A673 (cell line): Measurements from ENCODE around the gene DDX39B. TPM values are rescaled to one million over a fixed set of nuclear protein-coding genes. Genes with fewer than 3 reads are reported as not detected.
A peak's percentile ranks its signal among the peaks of the same experiment; 100 is the strongest.
"Not testable (repeated sequence)": the region's sequence is repeated elsewhere in the genome, so short reads cannot be mapped to it uniquely, and the experiment has no call there.

Experiments
- BruUV-seq: library from RNA; stranded (reverse); fragments of 400-500 nt; replicated peaks from 2 replicates; lab custom pipeline; 2021; lab: Mats Ljungman, UMichigan
- CTCF ChIA-PET: fragments of 300-600 bp; sonication (Branson Sonifier 250); formaldehyde crosslinking; loops from one replicate; lab custom pipeline; 2022; ENCODE audit warnings: antibody characterized with exemption; lab: Charles Lee
- POLR2A ChIA-PET: fragments of 300-600 bp; sonication (Branson Sonifier 250); formaldehyde crosslinking; loops from one replicate; lab custom pipeline; 2022; ENCODE audit warnings: antibody characterized with exemption; ENCODE audit not compliant: low non-redundant PET; lab: Charles Lee
- DNase-seq: peaks from one replicate; pipeline ENCODE4 v3.0.0-alpha.2; 2015; ENCODE audit warnings: low spot score
- H3K27ac ChIP-seq: fragments of 200-600 bp; sonication (generic); 2 replicates; pipeline ENCODE4 v1.5.1; 2016; ENCODE audit warnings: mixed run types, low read depth, mild to moderate bottlenecking, mixed read lengths, antibody characterized with exemption, low read length; ENCODE audit not compliant: poor library complexity, severe bottlenecking
- H3K27me3 ChIP-seq: fragments of 200-600 bp; sonication (generic); replicated peaks from 2 replicates; pipeline ENCODE4 v1.6.1; 2017; ENCODE audit warnings: mixed run types, low read depth, mild to moderate bottlenecking, mixed read lengths, antibody characterized with exemption, low read length; ENCODE audit not compliant: insufficient read depth, poor library complexity
- H3K36me3 ChIP-seq: fragments of 200-600 bp; sonication (generic); 2 replicates; pipeline ENCODE4 v1.6.1; 2016; ENCODE audit warnings: mixed run types, mild to moderate bottlenecking, mixed read lengths, antibody characterized with exemption, low read length; ENCODE audit not compliant: insufficient read depth, poor library complexity, severe bottlenecking
- H3K4me1 ChIP-seq: fragments of 200-600 bp; sonication (generic); 2 replicates; pipeline ENCODE4 v1.6.1; 2017; ENCODE audit warnings: mixed run types, mild to moderate bottlenecking, mixed read lengths, antibody characterized with exemption, low read length; ENCODE audit not compliant: insufficient read depth, poor library complexity, severe bottlenecking
- H3K4me3 ChIP-seq: fragments of 200-600 bp; sonication (generic); 2 replicates; pipeline ENCODE4 v1.5.1; 2016; ENCODE audit warnings: low read depth, mixed run types, mild to moderate bottlenecking, mixed read lengths, low read length; ENCODE audit not compliant: poor library complexity, severe bottlenecking
- H3K9me3 ChIP-seq: fragments of 200-600 bp; sonication (generic); 2 replicates; pipeline ENCODE4 v1.6.1; 2016; ENCODE audit warnings: mixed run types, low read depth, mild to moderate bottlenecking, mixed read lengths, antibody characterized with exemption, low read length; ENCODE audit not compliant: poor library complexity, severe bottlenecking
- CTCF ChIP-seq: fragments of 300-800, 200-600 bp; sonication (generic); conservative IDR thresholded peaks from 2 replicates; pipeline ENCODE4 v1.5.1; 2017; ENCODE audit warnings: low read depth, mild to moderate bottlenecking, antibody characterized with exemption, low read length, moderate library complexity, mixed read lengths
- EZH2 ChIP-seq: fragments of 200-600 bp; sonication (generic); IDR thresholded peaks from 2 replicates; pipeline ENCODE4 v1.6.1; 2017; ENCODE audit warnings: borderline replicate concordance, low read depth, mild to moderate bottlenecking, mixed read lengths, antibody characterized with exemption, low read length; ENCODE audit not compliant: poor library complexity, severe bottlenecking
- intact Hi-C: fragments of 100-400 bp; cut with micrococcal nuclease; formaldehyde crosslinking; loops from one replicate; pipeline ENCODE4 v1.10.0; 2022; ENCODE audit not compliant: unreplicated experiment
- total RNA-seq: library from RNA; stranded (reverse); gene quantifications from 2 replicates; pipeline ENCODE4 v1.2.3, GENCODE V29; 2021

DDX39B gene
- total RNA-seq, 1 experiment from 2014 or later: 558 TPM

DNA sequence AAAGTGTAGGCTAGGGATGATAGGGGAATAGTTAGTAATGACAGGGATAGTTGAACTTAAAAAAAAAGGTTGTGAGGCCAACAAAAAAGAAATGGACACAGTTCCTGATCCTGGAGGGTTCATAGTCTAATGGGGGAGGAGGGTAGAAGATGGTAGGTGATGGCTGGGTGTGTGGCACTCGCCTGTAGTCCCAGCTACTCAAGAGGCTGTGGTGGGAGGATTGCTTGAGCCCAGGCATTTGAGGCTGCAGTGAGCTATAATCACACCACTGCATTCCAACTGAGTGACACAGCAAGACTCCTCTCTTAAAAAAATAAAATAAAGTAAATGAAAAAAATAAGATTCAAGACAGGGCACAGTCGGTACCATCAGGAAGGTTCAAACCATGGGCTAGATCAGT lies 46.2 kb downstream of the DDX39B start:
- no peaks in the 10 kb centered on the region for H3K9me3 ChIP-seq
- H3K36me3 ChIP-seq: no peaks in the 10 kb centered on the region
- TSS peak; percentile 33 for BruUV-seq
- ChIA-PET POLR2A (interaction anchor here (0.6 kb wide), 1 partner anchor 162 kb away, joined by 4 read pairs; no protein-coding TSS in a partner anchor), CTCF (interaction anchor here (1.6 kb wide), 1 partner anchor 103 kb away, joined by 3 read pairs; no protein-coding TSS in a partner anchor)
- intact Hi-C loops: loop anchor here (5.0 kb wide), 1 partner anchor 47 kb away; the partner anchor contains the start of gene DDX39B
- no peak for TF ChIP-seq EZH2
- no peak for TF ChIP-seq CTCF
- no peaks in the 10 kb centered on the region for H3K27me3 ChIP-seq
- H3K4me3 ChIP-seq: peak overlapping the region; percentile 78
- peak overlapping the region; percentile 60 for H3K27ac ChIP-seq
- DNase-seq: peak; percentile 16
- peaks cover 7% of the 10 kb centered on the region for H3K4me1 ChIP-seq

DNA sequence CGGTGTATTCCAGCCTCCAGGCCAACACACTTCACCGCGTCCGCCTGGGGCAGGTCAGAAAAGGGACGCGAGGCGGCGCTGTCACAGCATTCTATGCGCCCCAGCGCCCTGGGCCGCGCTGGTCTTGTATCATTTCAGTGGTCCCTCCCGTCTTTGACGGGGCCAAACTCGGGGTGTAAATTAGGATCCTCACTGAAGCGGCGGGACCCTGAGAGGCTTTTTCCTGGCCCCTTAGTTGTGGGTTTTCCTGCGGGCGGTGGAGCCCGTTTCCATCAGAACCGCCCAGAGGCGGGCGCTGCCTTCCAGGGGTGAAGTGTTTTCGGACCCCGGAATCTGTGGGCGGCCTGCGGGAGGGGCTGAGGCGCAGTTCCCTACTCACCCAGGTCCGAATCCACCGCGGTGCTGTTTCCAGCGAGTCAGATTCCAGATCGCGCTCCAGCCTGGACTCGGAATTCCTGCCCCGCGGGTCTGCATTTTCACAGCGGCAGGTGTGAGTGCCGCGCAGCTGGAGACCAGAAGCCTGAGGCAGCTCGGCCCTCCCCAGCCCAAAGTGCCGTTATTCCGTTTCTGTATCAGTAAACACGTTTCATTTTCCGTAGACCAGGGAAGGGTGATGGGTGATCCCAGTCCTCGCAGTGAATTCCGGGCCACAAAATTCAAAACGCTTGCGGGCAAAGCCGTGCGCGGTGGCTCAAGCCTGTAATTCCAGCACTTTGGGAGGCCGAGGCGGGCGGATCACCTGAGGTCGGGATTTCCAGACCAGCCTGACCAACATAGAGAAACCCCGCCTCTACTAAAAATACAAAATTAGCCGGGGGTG lies 47.7 kb downstream of the DDX39B start:
- peak; percentile 91 for DNase-seq
- peak overlapping the region; percentile 64 for H3K27ac ChIP-seq

GRCh38 chr6:31493550-31493874 lies 48.3 kb downstream of the DDX39B start:
- BruUV-seq, H3K27me3 ChIP-seq, DNase-seq, H3K9me3 ChIP-seq, POLR2A ChIA-PET, H3K4me1 ChIP-seq, H3K36me3 ChIP-seq, H3K27ac ChIP-seq: not testable (repeated sequence)
- peak overlapping the region; percentile 78 for H3K4me3 ChIP-seq
- CTCF ChIA-PET: interaction anchor here (1.7 kb wide), 1 partner anchor 103 kb away, joined by 4 read pairs; no protein-coding TSS in a partner anchor
- intact Hi-C loops: loop anchor here (5.0 kb wide), 1 partner anchor 91 kb away; the partner anchor contains the start of gene MICA

More for the DNA sequence above, 47.7 kb downstream of the DDX39B start:
- ChIA-PET POLR2A (interaction anchor here (0.6 kb wide), 1 partner anchor 376 kb away, joined by 3 read pairs; no protein-coding TSS in a partner anchor), CTCF (interaction anchor here (1.1 kb wide), 1 partner anchor 104 kb away, joined by 4 read pairs; no protein-coding TSS in a partner anchor)
- Histone ChIP-seq H3K4me3 (peak overlapping the region; percentile 78), H3K36me3 (no peaks in the 10 kb centered on the region), H3K4me1 (peaks cover 7% of the 10 kb centered on the region), H3K9me3 (no peaks in the 10 kb centered on the region), H3K27me3 (no peaks in the 10 kb centered on the region)
- BruUV-seq: TSS peak; percentile 47
- intact Hi-C loops: loop anchor here (1.0 to 5.0 kb wide), 2 partner anchors 92 to 104 kb away; partner anchors contain the start of gene MICA
- TF ChIP-seq EZH2: no peak
- peak; percentile 98 for TF ChIP-seq CTCF
